ENCODE data around the gene SIRT4.

- no peak for TF ChIP-seq EZH2 (IDR thresholded peaks at IDR 0.05; ENCODE audit: borderline replicate concordance, low read length)
- TF ChIP-seq CTCF (conservative IDR thresholded peaks at IDR 0.05 in 1 of 2, IDR thresholded peaks at IDR 0.05 in 1 of 2; ENCODE audit: extremely low read depth in 1 of 2, insufficient read depth in 1 of 2, low read depth in 1 of 2, low read length in 2 of 2) = no peak
Measured at GRCh38 chr12:120352117-120352516, 50.0 kb downstream of the SIRT4 start.
